Testis (tissue), 2 donors: ENCODE data around the gene PLK2.

Experiments used
- POLR2A ChIP-seq: fragments of 450-650 bp; IDR thresholded peaks from one replicate; pipeline ENCODE4 v1.6.1; 2017; ENCODE audit warnings: antibody characterized with exemption, mild to moderate bottlenecking, moderate library complexity
- TF ChIP-seq, protein P1 (sequence below), 3 experiments: fragments of 450-650 bp in 2 of 3; fragments of 200-600 bp in 1 of 3; sonication (generic) in 1 of 3; IDR thresholded peaks; one replicate each; pipeline ENCODE4 v1.5.1; 2016 to 2019; ENCODE audit warnings: antibody characterized with exemption in 3 of 3, mild to moderate bottlenecking in 2 of 3, moderate library complexity in 1 of 3

GRCh38 chr5:58481066-58481676 lies 21.3 kb upstream of the PLK2 start:
- TF ChIP-seq, protein P1, sequence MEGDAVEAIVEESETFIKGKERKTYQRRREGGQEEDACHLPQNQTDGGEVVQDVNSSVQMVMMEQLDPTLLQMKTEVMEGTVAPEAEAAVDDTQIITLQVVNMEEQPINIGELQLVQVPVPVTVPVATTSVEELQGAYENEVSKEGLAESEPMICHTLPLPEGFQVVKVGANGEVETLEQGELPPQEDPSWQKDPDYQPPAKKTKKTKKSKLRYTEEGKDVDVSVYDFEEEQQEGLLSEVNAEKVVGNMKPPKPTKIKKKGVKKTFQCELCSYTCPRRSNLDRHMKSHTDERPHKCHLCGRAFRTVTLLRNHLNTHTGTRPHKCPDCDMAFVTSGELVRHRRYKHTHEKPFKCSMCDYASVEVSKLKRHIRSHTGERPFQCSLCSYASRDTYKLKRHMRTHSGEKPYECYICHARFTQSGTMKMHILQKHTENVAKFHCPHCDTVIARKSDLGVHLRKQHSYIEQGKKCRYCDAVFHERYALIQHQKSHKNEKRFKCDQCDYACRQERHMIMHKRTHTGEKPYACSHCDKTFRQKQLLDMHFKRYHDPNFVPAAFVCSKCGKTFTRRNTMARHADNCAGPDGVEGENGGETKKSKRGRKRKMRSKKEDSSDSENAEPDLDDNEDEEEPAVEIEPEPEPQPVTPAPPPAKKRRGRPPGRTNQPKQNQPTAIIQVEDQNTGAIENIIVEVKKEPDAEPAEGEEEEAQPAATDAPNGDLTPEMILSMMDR (IDR thresholded peaks at IDR 0.05), result no peak
- no peak for TF ChIP-seq POLR2A
